ENCODE measurements around the gene PARD6B.

PARD6B gene

GRCh38 chr20:50750145-50750671 is 18.8 kb downstream of the PARD6B start:
- no peak overlapping the region for H3K4me3 ChIP-seq (ENCODE audit: low read depth, low read length)
- TF ChIP-seq CTCF (IDR thresholded peaks at IDR 0.05; ENCODE audit: insufficient read depth, low read depth, low read length, missing control alignments), result no peak
- no peak for DNase-seq (ENCODE audit: low read depth)

GRCh38 chr20:50753152-50753551 is 21.8 kb downstream of the PARD6B start:
- DNase-seq (ENCODE audit: low read depth), result no peak
- TF ChIP-seq CTCF (IDR thresholded peaks at IDR 0.05; ENCODE audit: insufficient read depth, low read depth, low read length, missing control alignments), result no peak
- no peak overlapping the region for H3K4me3 ChIP-seq (ENCODE audit: low read depth, low read length)

- no peak for DNase-seq (ENCODE audit: low read depth)
- TF ChIP-seq CTCF (IDR thresholded peaks at IDR 0.05; ENCODE audit: insufficient read depth, low read depth, low read length, missing control alignments), result no peak
- H3K4me3 ChIP-seq (ENCODE audit: low read depth, low read length), result no peak overlapping the region
These were observed 23.0 kb downstream of the PARD6B start for GRCh38 chr20:50754420-50754819.

GRCh38 chr20:50756447-50756846 is 25.1 kb downstream of the PARD6B start:
- H3K4me3 ChIP-seq (ENCODE audit: low read depth, low read length), result no peak overlapping the region
- TF ChIP-seq CTCF (IDR thresholded peaks at IDR 0.05; ENCODE audit: insufficient read depth, low read depth, low read length, missing control alignments), result no peak
- DNase-seq (ENCODE audit: low read depth), result no peak

- no peak overlapping the region for H3K4me3 ChIP-seq (ENCODE audit: low read depth, low read length)
- DNase-seq (ENCODE audit: low read depth), result no peak
- TF ChIP-seq CTCF (IDR thresholded peaks at IDR 0.05; ENCODE audit: insufficient read depth, low read depth, low read length, missing control alignments), result no peak
These were observed 27.1 kb downstream of the PARD6B start for GRCh38 chr20:50758469-50758868.

GRCh38 chr20:50758992-50759391 is 27.6 kb downstream of the PARD6B start:
- no peak for TF ChIP-seq CTCF (IDR thresholded peaks at IDR 0.05; ENCODE audit: insufficient read depth, low read depth, low read length, missing control alignments)
- no peak overlapping the region for H3K4me3 ChIP-seq (ENCODE audit: low read depth, low read length)
- DNase-seq (ENCODE audit: low read depth), result no peak

GRCh38 chr20:50759678-50760077 is 28.3 kb downstream of the PARD6B start:
- TF ChIP-seq CTCF (IDR thresholded peaks at IDR 0.05; ENCODE audit: insufficient read depth, low read depth, low read length, missing control alignments), result no peak
- no peak for DNase-seq (ENCODE audit: low read depth)
- no peak overlapping the region for H3K4me3 ChIP-seq (ENCODE audit: low read depth, low read length)
